Keratinocyte (primary cell): Measurements from ENCODE around the gene FHIT.

Experiments
- EZH2 ChIP-seq: IDR thresholded peaks from one replicate; pipeline ENCODE4 v1.6.1; 2012; ENCODE audit warnings: inconsistent platforms, mild to moderate bottlenecking, low read length, moderate library complexity
- TF ChIP-seq, protein P1 (sequence below), 3 experiments: IDR thresholded peaks in 1 of 3; conservative IDR thresholded peaks in 1 of 3; optimal IDR thresholded peaks in 1 of 3; 2 replicates in 2 of 3; 3 replicates in 1 of 3; pipeline versions ENCODE3 to v1.5.1; 2011; ENCODE audit warnings: low read length in 3 of 3, mild to moderate bottlenecking in 3 of 3, moderate library complexity in 2 of 3, control low read depth in 1 of 3, inconsistent platforms in 1 of 3; ENCODE audit not compliant: insufficient read depth in 2 of 3; ENCODE audit errors: extremely low read depth in 1 of 3

- TF ChIP-seq, protein P1, sequence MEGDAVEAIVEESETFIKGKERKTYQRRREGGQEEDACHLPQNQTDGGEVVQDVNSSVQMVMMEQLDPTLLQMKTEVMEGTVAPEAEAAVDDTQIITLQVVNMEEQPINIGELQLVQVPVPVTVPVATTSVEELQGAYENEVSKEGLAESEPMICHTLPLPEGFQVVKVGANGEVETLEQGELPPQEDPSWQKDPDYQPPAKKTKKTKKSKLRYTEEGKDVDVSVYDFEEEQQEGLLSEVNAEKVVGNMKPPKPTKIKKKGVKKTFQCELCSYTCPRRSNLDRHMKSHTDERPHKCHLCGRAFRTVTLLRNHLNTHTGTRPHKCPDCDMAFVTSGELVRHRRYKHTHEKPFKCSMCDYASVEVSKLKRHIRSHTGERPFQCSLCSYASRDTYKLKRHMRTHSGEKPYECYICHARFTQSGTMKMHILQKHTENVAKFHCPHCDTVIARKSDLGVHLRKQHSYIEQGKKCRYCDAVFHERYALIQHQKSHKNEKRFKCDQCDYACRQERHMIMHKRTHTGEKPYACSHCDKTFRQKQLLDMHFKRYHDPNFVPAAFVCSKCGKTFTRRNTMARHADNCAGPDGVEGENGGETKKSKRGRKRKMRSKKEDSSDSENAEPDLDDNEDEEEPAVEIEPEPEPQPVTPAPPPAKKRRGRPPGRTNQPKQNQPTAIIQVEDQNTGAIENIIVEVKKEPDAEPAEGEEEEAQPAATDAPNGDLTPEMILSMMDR (optimal IDR thresholded peaks at IDR 0.05 in 1 of 3, IDR thresholded peaks at IDR 0.05 in 1 of 3, conservative IDR thresholded peaks at IDR 0.05 in 1 of 3; ENCODE audit: extremely low read depth in 1 of 3, insufficient read depth in 2 of 3, low read length in 3 of 3), result no peak
- no peak for TF ChIP-seq EZH2
Measured at GRCh38 chr3:60263191-60263590, 988.1 kb downstream of the FHIT start.
